HG02642 (cell line): Measurements from ENCODE around the gene SLC25A34.

Experiments
- ATAC-seq: cut with Tn5 transposase; IDR thresholded peaks from one replicate; pipeline ENCODE4 v1.9.1; 2021; ENCODE audit warnings: mild to moderate bottlenecking; ENCODE audit not compliant: unreplicated experiment, poor library complexity

Gene SLC25A34

DNA sequence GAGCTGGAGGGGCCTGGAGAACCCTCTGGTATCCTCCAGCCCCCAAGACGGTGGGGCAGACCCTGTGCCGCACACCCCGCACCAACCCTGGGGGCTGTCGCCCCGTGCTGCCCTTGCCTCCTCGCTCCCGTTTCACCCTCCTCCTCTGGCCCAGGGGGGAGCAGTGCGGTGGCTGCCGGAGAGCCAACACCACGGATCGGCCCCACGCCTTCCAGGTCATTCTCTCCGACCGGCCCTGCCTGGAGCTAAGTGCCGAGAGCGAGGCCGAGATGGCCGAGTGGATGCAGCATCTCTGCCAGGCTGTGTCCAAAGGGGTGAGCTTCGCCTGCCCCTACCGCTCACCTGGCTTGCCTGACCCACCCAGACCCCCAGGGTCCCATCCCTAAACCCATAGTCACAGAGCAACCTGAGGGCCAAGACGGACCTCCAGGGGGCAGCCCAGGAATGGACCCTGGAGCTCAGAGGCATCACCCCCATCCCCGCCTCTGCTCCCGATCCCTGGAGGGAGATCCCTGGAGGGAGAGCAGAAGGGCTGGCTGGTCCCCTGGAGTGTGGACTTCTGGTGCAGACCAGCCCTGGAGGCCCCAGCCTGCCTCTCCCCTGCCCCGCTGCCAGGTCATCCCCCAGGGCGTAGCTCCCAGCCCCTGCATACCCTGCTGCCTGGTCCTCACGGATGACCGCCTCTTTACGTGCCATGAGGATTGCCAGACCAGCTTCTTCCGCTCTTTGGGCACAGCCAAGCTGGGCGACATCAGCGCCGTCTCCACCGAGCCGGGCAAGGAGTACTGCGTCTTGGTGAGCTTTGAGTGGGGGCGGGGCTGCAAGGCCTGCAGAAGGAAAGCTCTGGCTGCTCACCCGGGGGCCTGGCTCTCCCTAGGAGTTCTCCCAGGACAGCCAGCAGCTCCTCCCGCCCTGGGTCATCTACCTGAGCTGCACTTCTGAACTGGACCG is 4.0 kb upstream of the SLC25A34 start:
- ATAC-seq, result no peak

DNA sequence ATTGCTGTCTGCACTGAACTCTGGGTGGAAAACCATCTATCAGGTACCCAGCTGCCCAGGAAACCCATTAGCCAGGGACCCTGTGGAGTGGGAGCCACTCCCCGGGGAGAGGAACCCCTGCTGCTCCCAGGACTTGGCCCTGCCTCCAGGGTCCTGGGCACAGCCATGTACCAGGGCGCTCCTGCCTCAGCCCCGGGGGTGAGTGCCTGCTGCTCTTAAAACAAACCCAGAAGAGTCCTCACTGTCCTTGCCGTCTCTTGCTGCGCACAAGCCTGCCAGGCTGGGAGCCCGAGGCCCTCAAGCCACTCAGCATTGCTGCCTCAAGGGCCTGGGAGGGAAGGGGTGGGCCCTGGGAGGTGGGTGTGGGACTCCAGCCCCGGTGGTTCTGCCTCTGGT is 3.4 kb upstream of the SLC25A34 start:
- ATAC-seq, result no peak

DNA sequence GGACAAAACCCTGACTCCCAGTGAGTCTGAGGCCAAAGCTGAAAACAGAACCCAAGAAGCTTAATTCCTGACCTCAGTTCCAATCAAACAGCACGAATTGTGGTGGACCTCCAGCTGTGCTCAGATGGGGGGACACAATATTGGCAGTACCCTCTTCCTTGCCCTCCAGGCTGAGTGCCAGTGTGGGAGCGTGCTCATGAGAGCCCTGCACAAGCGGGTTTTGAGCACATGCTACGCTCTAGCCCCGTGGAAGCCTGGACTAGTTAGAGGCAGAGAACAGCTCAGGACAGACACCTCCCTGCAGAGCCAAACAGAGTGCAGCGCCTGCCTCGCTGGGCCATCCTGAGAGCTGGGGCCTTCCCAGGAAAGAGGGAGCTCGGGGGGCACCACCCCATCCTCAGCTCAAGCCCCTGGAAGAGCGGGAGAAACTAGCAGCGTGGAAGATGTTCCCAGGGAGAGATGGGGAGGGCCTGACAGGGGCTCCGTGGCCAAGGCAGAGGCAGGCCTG is 2.8 kb upstream of the SLC25A34 start:
- ATAC-seq, result no peak

DNA sequence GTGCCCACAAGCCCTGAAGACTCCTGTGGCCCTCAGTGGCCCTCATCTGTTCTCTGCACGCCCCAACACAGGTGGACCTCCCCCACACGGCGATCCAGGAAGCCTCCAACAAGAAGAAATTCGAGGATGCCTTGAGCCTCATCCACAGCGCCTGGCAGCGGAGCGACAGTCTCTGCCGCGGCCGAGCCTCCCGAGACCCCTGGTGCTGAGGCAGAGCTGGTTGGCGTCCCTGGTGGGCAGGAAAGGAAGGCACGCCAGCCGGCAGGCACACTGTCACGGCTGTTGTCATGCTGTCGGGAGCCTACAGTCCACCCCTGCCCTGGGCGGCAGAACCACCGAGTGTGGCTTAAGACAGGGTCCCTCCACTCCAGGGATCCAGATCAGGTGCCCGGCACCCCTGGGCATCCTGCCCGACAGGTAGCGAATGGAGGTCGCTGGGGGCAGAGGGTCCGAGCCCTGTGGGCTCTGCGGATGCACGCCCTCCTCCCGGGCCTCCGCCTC is 2.3 kb upstream of the SLC25A34 start:
- no peak for ATAC-seq

DNA sequence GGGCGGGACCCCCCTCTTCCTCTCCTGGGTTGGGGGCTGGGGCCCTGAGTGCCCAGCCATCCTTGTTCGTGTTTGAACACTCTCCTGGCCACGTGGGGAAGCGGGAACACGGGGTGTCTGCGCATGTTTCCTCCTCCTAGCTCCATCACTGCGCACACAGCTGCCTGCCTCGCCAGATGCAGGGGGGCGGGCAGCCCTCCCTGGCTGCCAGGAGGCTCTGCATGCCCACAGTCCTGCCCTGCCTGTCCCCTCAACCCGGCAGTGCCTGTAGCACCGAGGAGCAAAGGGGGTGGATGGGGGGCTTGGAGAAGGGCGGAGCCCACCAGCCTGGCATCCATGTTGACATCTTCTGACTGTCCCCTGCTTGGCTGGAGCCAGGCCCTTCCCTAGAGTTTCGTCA is 1.8 kb upstream of the SLC25A34 start:
- no peak for ATAC-seq

DNA sequence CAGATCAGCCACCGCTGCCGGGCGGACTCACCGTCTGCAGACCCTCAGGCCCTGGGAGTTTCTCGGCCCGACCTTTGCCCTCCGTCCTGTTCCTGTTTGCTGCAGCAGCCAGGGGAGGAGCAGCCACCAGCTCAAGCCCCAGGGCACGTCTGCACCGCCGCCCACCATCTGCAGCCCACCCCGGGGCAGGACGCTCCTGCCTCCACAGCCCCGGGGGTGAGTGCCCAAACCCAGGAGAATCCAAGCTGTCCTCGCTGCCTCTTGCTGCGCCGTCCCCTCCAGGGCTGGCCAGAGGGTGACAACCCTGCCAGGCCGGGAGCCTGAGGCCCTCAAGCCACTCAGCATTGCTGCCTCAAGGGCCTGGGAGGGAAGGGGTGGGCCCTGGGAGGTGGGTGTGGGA is 1.2 kb upstream of the SLC25A34 start:
- no peak for ATAC-seq

DNA sequence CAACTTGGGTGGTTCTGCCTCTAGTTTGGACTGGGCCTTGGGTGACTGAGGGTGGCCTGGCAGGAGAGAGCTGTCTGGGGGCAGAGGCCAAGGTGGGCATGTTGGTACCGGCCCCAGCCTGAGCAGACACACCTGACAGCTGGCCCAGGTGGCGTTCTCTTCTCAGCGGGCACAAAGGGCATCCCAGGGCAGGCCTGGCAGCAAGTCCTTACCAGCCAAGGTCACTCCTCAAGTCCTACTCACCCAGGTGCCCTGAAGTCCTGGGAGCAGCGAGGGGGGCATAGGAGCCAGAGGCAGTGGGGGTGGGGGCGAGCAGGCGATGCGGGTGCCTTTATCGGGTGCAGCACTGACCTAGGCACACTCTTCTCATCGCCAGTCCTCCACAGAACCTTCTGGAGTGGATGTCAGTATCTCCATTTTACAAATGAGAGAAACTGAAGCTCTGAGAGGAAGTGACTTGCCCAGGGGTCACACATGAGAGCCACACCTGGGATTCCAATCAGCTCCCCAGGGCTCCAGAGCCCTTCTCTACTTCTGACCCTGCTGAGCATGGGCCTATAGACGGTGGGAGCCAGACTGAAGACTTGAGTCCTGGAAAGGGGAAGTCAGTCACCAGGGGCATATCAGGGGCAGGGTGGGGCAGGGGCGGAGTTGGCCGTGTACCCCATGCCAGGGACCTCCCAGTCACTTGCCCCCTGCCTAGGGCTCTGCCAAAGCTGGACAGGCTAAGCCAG is 587 bp upstream of the SLC25A34 start:
- ATAC-seq, result no peak

DNA sequence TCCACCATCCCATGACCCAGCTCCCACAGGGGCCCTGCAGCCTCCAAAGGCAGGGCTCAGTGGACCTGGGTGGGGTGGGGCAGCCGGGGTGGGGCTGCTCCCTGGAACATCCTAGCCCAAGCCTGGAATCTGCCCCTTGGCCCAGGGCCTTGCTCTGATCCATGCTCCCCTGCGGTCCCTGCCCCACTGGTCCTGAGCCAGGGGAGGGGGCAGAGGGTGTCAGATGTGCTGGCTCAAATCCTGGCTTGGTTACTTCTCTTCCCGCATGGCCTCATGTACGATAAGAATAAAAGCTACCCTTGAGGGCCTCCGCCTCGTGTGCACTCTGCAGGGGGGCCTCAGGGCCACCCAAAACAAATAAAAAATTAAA is 819 bp downstream of the SLC25A34 start:
- no peak for ATAC-seq

DNA sequence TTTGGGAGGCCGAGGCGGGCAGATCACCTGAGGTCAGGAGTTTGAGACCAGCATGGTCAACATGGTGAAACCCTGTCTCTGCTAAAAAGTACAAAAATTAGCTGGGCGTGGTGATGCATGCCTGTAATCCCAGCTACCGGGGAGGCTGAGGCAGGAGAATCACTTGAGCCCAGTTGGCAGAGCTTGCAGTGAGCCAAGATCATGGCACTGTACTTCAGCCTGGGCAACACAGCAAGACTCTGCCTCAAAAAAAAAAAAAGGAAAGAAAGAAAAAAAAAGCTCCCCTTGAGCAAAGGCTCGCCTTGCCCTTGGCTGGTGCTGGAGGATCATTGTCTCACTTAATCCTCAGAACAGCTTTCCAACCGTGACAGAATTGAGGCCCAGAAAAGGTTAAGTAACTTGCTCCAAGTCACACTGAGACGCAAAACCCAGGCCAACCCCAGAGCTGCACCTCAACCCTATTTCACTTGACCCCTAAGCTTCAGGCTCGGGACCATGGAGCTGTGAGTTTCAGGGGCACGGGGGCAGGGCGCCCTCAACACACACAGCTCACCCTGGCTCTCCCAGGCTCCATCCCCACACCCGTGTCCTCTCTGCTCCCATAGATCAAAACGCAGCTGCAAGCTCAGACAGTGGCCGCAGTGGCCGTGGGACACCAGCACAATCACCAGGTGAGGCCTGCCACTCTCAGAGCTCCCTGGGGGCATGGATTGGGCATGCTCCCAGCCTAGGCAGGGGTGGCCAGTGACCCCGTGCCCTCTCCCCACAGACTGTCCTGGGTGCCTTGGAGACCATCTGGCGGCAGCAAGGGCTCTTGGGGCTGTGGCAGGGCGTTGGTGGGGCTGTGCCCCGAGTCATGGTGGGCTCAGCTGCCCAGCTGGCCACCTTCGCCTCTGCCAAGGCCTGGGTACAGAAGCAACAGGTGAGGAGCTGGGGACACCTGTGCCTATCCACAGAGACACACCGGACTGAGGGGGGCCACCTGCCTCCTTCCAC is 1.6 kb downstream of the SLC25A34 start:
- no peak for ATAC-seq

DNA sequence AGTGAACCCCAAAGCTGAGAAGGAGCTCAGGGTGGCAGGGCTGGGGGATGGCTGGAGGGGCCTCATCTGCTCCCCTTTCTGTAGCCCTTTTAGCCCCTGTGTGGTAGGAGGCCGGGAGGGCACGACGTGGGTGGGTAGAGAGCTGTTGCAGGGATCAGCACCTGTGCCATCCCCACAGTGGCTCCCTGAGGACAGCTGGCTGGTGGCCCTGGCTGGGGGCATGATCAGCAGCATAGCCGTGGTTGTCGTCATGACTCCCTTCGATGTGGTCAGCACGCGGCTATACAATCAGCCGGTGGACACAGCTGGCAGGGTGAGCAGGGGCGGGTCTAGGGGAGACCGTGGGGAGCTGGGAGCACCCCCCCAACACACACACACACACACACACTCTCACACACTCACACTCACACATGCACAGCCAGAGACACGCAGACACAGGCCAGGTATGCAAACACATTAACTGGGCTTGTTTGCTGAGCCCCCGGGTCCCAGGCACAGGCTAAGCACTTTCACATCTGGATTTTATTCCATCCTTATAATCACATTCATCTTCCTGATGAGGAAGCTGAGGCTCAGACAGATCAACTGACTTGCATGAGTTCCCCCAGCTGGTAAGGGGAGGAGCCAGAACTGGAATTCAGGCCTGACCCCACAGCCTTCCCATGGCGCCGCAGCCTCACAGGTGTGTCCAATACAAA is 2.5 kb downstream of the SLC25A34 start:
- no peak for ATAC-seq

DNA sequence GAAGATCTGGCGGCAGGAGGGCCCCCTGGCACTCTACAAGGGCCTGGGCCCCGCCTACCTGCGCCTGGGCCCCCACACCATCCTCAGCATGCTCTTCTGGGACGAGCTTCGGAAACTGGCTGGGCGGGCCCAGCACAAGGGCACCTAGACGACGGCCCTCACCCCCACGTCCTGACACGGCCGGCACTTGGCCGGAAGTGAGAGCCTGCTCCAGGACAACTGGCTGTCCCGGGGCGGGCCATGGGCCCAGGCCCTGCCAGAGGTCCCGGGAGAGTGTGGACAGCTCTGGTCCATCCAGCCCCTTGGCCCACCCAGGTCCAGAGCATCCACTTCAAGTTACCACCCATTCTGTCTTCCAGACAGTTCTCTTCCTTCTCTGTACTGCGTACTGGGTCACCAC is 3.2 kb downstream of the SLC25A34 start:
- ATAC-seq, result no peak

DNA sequence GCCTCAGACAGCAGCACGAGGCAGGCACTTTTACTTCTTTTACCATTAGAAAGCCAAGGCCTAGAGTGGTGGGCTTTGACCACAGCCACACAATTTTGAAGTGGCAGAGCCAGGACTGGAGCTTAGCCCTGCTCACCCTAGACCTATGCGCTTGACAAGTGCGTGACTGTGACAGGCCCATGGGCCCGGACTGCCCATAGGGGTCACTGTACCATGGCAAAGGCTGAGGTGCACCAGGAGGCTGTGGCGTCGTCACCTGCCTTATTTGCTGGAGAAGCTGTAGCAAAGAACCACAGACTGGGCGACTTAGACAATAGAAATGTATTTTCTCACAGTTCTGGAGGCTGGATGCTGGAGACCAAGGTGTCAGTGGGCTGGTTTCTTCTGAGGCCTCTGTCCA is 3.7 kb downstream of the SLC25A34 start:
- ATAC-seq, result no peak

DNA sequence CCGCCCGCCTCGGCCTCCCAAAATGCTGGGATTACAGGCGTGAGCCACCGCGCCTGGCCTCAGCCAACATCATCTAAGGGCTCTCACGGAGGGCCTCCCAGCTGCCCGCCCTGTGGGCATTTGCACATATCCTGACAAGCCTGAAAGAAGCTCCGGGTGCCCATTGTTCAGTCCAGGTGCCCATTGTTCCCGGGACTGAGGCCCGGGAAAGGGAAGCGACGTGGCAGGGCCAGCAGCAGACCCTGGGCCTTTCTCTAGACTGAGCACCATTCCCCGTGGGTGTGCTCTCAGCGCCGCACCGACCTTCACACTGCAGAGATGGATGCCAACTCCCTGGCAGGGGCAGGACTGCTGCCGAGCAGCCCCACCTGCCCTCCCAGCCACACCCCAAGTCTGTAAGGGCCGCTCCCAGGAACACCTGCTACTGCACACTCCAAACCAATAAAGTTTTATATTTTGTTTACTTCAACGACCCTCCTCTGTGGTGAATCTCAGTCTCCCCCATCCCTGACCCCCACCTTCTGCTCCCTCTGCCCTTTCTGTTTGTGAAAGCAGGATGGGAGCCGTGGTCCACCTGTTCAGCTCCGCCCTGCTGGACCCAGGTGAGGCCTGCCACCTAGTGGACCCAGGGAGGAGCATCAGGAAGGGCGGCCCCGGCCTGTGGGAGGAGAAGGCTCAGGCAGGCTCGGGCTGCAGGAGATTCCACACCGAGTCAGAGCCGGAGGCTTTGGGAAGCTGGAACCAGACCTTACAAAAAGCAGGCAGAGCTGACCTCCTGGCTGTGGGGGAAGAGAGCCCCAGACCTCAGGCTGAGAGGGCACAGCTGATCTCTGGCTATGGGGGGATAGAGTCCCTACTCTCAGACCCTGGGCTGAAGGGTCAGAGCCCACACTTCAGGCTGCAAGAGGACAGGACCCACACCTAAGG is 5.1 kb downstream of the SLC25A34 start:
- peak; percentile 58 for ATAC-seq

DNA sequence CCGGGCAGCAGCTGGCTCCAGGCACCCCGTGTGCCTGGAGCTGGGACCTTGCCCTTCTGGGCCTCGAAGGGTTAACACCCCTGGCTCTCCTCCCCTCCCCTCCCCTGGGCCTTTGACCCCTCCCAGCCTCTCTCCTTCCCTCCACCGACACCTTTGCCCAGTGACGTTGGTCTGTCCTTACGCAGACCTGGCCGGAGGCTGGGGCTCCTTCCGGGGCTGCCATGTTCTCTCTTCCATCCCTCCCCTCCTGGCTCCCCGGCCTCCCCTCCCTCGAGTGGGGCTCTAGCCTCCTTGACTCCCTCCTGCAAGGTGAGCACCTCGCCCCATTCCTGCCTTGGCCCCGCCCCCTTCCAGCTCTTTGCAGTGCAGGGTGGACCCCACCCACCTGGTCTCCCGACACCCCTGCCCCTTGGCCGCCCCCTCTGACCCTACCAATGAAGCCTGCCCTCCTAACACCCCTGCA is 6.3 kb downstream of the SLC25A34 start, which contains the start of gene TMEM82:
Gene TMEM82 (plus strand): TSS at position 161 of the 463 bp plus-strand sequence. CDS start 61 bp downstream, at position 222.
- ATAC-seq, result no peak

DNA sequence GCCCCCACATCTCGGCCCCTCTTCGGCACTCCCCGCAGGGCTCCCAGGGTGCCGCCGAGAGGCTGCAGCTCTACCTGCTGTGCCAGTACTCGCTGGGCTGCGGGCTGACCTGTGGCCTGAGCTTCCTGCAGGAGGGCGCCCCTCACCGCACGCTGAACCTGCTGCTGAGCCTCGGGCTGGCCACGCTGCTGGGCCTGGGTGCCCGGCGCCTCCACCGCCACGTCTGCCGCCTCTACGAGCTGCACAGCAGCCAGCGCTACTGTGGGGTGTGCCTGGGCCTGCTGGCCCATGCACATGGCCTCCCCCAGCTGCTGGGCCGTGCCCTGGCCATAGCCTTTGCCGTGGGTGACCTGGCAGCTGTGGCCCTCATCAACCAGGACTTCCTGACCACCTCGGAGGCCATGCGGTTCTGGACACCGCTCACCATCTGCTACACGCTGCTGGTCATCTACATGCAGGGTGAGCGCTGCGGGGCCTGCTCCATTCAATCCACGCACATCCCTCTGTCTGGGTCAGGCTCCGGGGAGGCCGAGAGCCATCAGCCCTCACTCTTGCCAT is 8.1 kb downstream of the SLC25A34 start:
- no peak for ATAC-seq

DNA sequence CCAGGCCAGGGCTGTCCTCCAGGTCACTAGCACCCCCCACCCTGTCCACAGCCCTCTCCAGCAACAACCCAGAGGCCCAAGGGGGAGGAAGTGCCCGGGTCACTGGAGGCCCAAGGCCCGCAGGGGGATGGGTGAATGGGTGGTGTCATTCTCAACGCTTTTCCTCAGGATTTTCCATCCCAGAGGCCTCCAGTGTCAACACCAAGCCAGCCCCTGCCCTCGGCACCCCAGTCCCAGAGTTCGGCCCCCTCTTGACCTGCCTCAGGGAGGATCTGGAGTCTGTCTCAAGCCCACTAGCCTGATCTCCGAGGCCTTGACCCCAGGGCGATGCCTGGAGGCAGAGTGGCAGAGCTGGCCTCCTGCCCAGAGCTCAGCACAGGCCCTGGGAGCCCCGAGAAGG is 11.3 kb downstream of the SLC25A34 start:
- ATAC-seq, result no peak

DNA sequence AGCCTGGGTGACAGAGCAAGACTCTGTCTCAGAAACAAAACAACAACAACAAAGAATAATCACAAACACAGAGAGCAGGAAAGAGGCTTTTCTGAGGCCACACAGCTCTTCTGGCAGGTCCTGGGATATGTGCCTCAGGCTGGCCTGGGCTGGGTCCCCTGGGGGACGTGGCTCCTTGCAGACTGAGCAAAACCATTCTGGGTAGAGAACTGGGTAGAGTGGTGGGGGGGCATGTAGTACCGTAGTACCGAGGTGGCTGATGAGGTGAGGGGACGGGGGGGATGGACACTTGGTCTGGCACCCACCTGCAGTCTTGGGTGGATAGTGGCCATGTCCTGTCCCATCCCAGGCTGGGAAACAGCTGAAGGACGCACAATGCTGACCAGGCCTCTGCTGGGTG is 12.2 kb downstream of the SLC25A34 start:
- no peak for ATAC-seq
